ENCODE data around the gene HOTAIR. TPM values are rescaled to one million over a fixed set of nuclear protein-coding genes. Genes with fewer than 3 reads are reported as not detected.

Gene HOTAIR
- total and polyA plus RNA-seq, 4 donors = not detected

DNA sequence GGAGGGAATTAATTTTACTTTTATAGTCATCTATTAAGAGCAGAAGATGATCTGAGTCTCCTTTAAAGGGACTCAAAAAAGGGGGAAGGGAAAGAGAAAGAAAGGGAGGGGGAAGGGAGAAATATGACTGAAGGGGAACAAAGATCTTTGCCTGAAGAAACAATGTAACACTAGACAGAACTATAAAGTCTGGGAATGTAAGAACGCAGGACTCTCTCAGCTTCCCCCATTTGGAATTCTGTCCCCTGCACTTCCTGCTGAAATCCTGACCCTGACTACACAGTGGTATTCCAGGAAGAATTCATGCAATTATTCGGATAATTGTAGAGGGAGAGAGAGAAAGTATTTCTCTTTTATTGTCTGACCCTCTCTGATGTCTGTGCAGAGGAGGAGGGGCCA is 10.4 kb downstream of the HOTAIR start:
- Histone ChIP-seq H3K27me3 (ENCODE audit: control insufficient read depth in 4 of 4, insufficient read depth in 4 of 4, low read length in 3 of 4) (peaks cover 0 to 70% (median 45%) of the 10 kb centered on the region in 4 donors), H3K4me1 (ENCODE audit: control insufficient read depth in 4 of 4, insufficient read depth in 4 of 4, low read length in 3 of 4) (peaks cover 0 to 7% (median 4%) of the 10 kb centered on the region in 4 donors), H3K36me3 (ENCODE audit: control insufficient read depth in 4 of 4, insufficient read depth in 3 of 4, low read depth in 1 of 4, low read length in 3 of 4) (no peaks in the 10 kb centered on the region), H3K27ac (ENCODE audit: low read depth in 1 of 2, low read length in 2 of 2) (no peak overlapping the region), H3K9ac (ENCODE audit: low read depth in 1 of 2, low read length in 2 of 2) (no peak overlapping the region), H3K9me3 (ENCODE audit: control insufficient read depth in 4 of 4, low read length in 3 of 4) (peaks cover 0 to 3% (median 0%) of the 10 kb centered on the region in 4 donors), H3K4me3 (ENCODE audit: low read depth in 1 of 3, low read length in 3 of 3) (no peak overlapping the region)
- no peak for TF ChIP-seq RXRA (IDR thresholded peaks at IDR 0.05)
- TF ChIP-seq RAD21 (IDR thresholded peaks at IDR 0.05) = no peak
- no peak for TF ChIP-seq JUND (IDR thresholded peaks at IDR 0.05)
- no peak for TF ChIP-seq TAF1 (conservative IDR thresholded peaks at IDR 0.05)
- no peak for TF ChIP-seq GABPA (IDR thresholded peaks at IDR 0.05 in 1 of 2, conservative IDR thresholded peaks at IDR 0.05 in 1 of 2)
- TF ChIP-seq SP1 (IDR thresholded peaks at IDR 0.05) = no peak
- no peak for DNase-seq (ENCODE audit: low spot score)
- 5% methylated on average over 2 of the region's 2 CpGs for WGBS

DNA sequence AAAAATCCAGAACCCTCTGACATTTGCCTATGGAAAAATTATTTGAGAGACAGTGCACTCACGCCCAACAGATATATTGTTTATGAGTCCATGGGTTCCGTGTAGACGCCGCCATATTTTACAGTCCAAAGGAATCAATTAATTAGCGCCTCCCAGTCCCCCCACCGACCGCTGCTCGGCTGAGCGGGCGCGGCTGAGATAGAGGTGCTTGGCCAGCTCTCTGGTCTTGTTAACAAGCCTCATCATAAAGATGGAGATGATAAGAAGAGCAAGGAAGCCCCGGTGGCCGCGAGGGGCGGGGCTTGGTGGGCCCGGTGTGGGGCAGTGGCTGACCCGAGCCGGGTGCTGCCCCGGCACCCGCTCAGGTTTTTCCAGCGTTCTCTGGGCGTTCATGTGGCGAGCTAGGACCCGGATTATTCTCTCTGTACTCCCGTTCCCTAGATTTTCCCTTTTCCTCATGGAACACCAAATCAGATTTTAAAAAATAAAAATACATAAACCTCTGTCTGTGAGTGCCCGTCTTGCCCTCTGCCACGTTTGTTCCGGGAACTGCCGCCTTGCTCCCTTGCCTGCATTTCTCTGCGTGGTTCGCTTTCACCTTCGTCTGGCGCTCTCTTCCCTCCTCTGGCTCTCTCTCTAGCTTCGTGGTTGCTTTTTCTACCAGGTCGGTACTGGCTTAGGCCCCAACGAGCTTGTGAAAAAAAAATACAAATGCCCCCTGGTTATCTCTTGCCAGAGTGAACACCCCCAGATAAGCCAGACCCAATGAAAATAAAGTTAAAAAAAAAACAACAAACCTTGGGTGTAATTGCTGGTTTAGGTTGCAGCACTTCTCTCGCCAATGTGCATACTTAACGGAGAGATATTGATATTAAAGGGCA is 11.1 kb downstream of the HOTAIR start:
- peaks cover 0 to 3% (median 0%) of the 10 kb centered on the region in 4 donors for H3K9me3 ChIP-seq (ENCODE audit: control insufficient read depth in 4 of 4, low read length in 3 of 4)
- no peaks in the 10 kb centered on the region for H3K36me3 ChIP-seq (ENCODE audit: control insufficient read depth in 4 of 4, insufficient read depth in 3 of 4, low read depth in 1 of 4, low read length in 3 of 4)
- H3K27me3 ChIP-seq (ENCODE audit: control insufficient read depth in 4 of 4, insufficient read depth in 4 of 4, low read length in 3 of 4) = peaks cover 0 to 67% (median 44%) of the 10 kb centered on the region in 4 donors
- DNase-seq (ENCODE audit: low spot score) = no peak
- H3K4me1 ChIP-seq (ENCODE audit: control insufficient read depth in 4 of 4, insufficient read depth in 4 of 4, low read length in 3 of 4) = peaks cover 0 to 7% (median 4%) of the 10 kb centered on the region in 4 donors
- H3K27ac ChIP-seq (ENCODE audit: low read depth in 1 of 2, low read length in 2 of 2) = no peak overlapping the region
- 9% methylated on average over 38 of the region's 38 CpGs for WGBS
- no peak overlapping the region for H3K4me3 ChIP-seq (ENCODE audit: low read depth in 1 of 3, low read length in 3 of 3)
- H3K9ac ChIP-seq (ENCODE audit: low read depth in 1 of 2, low read length in 2 of 2) = no peak overlapping the region
- TF ChIP-seq HNF4A (conservative IDR thresholded peaks at IDR 0.05) = no peak
- TF ChIP-seq GABPA (IDR thresholded peaks at IDR 0.05 in 1 of 2, conservative IDR thresholded peaks at IDR 0.05 in 1 of 2) = no peak
- TF ChIP-seq TAF1 (conservative IDR thresholded peaks at IDR 0.05) = no peak
- TF ChIP-seq SP1 (IDR thresholded peaks at IDR 0.05) = no peak
- TF ChIP-seq, protein P1, sequence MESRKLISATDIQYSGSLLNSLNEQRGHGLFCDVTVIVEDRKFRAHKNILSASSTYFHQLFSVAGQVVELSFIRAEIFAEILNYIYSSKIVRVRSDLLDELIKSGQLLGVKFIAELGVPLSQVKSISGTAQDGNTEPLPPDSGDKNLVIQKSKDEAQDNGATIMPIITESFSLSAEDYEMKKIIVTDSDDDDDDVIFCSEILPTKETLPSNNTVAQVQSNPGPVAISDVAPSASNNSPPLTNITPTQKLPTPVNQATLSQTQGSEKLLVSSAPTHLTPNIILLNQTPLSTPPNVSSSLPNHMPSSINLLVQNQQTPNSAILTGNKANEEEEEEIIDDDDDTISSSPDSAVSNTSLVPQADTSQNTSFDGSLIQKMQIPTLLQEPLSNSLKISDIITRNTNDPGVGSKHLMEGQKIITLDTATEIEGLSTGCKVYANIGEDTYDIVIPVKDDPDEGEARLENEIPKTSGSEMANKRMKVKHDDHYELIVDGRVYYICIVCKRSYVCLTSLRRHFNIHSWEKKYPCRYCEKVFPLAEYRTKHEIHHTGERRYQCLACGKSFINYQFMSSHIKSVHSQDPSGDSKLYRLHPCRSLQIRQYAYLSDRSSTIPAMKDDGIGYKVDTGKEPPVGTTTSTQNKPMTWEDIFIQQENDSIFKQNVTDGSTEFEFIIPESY (IDR thresholded peaks at IDR 0.05) = no peak
- TF ChIP-seq RAD21 (IDR thresholded peaks at IDR 0.05) = no peak
- TF ChIP-seq RXRA (IDR thresholded peaks at IDR 0.05) = no peak
- TF ChIP-seq FOXA2 (IDR thresholded peaks at IDR 0.05) = no peak
- TF ChIP-seq, protein P2, sequence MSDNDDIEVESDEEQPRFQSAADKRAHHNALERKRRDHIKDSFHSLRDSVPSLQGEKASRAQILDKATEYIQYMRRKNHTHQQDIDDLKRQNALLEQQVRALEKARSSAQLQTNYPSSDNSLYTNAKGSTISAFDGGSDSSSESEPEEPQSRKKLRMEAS (IDR thresholded peaks at IDR 0.05) = no peak
- no peak for TF ChIP-seq YY1 (IDR thresholded peaks at IDR 0.05)
- TF ChIP-seq, protein P3, sequence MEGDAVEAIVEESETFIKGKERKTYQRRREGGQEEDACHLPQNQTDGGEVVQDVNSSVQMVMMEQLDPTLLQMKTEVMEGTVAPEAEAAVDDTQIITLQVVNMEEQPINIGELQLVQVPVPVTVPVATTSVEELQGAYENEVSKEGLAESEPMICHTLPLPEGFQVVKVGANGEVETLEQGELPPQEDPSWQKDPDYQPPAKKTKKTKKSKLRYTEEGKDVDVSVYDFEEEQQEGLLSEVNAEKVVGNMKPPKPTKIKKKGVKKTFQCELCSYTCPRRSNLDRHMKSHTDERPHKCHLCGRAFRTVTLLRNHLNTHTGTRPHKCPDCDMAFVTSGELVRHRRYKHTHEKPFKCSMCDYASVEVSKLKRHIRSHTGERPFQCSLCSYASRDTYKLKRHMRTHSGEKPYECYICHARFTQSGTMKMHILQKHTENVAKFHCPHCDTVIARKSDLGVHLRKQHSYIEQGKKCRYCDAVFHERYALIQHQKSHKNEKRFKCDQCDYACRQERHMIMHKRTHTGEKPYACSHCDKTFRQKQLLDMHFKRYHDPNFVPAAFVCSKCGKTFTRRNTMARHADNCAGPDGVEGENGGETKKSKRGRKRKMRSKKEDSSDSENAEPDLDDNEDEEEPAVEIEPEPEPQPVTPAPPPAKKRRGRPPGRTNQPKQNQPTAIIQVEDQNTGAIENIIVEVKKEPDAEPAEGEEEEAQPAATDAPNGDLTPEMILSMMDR (IDR thresholded peaks at IDR 0.05; ENCODE audit: low read depth, low read length, missing input control) = no peak
- no peak for TF ChIP-seq NR2F2 (IDR thresholded peaks at IDR 0.05)
- TF ChIP-seq, protein P4, sequence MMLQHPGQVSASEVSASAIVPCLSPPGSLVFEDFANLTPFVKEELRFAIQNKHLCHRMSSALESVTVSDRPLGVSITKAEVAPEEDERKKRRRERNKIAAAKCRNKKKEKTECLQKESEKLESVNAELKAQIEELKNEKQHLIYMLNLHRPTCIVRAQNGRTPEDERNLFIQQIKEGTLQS (IDR thresholded peaks at IDR 0.05) = no peak
- TF ChIP-seq FOXA1 (IDR thresholded peaks at IDR 0.05) = no peak
